Esophagus (tissue), 2 donors: ENCODE results near the gene ADD2. TPM values are rescaled to one million over a fixed set of nuclear protein-coding genes. Genes with fewer than 3 reads are reported as not detected.

Source experiments
- H3K27ac ChIP-seq, 2 donors: one replicate each; pipeline ENCODE4 v1.5.1; 2013; ENCODE audit warnings: low read depth in 2 of 2, mild to moderate bottlenecking in 2 of 2, inconsistent platforms in 1 of 2, low read length in 1 of 2, moderate library complexity in 1 of 2
- H3K27me3 ChIP-seq, 2 donors: one replicate each; pipeline ENCODE4 v1.6.1; 2013; ENCODE audit warnings: low read length in 2 of 2, control low read depth in 1 of 2, mild to moderate bottlenecking in 1 of 2; ENCODE audit not compliant: insufficient read depth in 2 of 2, control insufficient read depth in 1 of 2
- H3K36me3 ChIP-seq, 2 donors: one replicate each; pipeline ENCODE4 v1.6.1; 2013; ENCODE audit warnings: low read length in 1 of 2; ENCODE audit not compliant: control insufficient read depth in 2 of 2, insufficient read depth in 2 of 2
- H3K4me1 ChIP-seq, 2 donors: one replicate each; pipeline ENCODE4 v1.6.1; 2013; ENCODE audit warnings: low read length in 1 of 2; ENCODE audit not compliant: control insufficient read depth in 2 of 2, insufficient read depth in 2 of 2
- H3K4me3 ChIP-seq, 2 donors: one replicate each; pipeline ENCODE4 v1.5.1; 2013; ENCODE audit warnings: low read length in 2 of 2, mild to moderate bottlenecking in 2 of 2, low read depth in 1 of 2, moderate library complexity in 1 of 2
- H3K9me3 ChIP-seq, 2 donors: one replicate each; pipeline ENCODE4 v1.6.1; 2013; ENCODE audit warnings: mild to moderate bottlenecking in 2 of 2, low read depth in 1 of 2, low read length in 1 of 2, moderate library complexity in 1 of 2; ENCODE audit not compliant: control insufficient read depth in 2 of 2, insufficient read depth in 1 of 2
- WGBS, 2 donors: extraction: QIAGEN DNeasy Blood & Tissue Kit; methylation state at CpG; one replicate each; pipeline ENCODE4 v1.1.7; 2013; 5-methylcytosine and 5-hydroxymethylcytosine counted together
- polyA plus RNA-seq, 2 donors: library from polyadenylated mRNA; stranded (reverse); fragments of 200-250 nt; gene quantifications; one replicate each; pipeline ENCODE4 v1.2.3, GENCODE V29; 2013
- donor health status: healthy with polysubstance abuse.
- donor health status: Bipolar disorder and iron deficiency.

Gene ADD2
- polyA plus RNA-seq, 2 donors, result 0.09 to 0.12 TPM

DNA sequence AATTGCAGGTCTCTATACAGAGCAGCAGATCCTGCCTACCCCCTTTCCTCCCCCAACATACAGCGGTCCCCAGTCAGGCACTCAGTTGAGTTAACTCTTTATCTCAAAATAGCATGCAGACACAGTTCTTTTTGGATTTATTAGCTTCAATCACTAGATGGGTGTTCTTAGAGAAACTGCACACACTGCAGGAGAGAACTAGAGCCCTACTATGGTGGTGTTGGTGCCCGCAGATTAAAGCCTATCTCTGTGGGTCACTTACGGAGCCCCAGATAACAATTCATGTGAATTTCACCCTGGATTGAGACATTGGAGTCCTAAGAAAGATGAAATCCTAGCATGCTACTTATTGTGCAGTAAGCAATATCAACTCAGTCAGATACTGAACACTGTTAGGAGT, 11.9 kb downstream of the ADD2 start:
- no peaks in the 10 kb centered on the region for H3K4me1 ChIP-seq
- 87 to 96% methylated on average over 3 of the region's 3 CpGs for WGBS, 2 donors
- H3K36me3 ChIP-seq, result no peaks in the 10 kb centered on the region
- peaks cover under 1 to 2% of the 10 kb centered on the region in 2 donors for H3K27me3 ChIP-seq
- no peak overlapping the region for H3K4me3 ChIP-seq
- H3K27ac ChIP-seq, result no peak overlapping the region
- no peaks in the 10 kb centered on the region for H3K9me3 ChIP-seq

DNA sequence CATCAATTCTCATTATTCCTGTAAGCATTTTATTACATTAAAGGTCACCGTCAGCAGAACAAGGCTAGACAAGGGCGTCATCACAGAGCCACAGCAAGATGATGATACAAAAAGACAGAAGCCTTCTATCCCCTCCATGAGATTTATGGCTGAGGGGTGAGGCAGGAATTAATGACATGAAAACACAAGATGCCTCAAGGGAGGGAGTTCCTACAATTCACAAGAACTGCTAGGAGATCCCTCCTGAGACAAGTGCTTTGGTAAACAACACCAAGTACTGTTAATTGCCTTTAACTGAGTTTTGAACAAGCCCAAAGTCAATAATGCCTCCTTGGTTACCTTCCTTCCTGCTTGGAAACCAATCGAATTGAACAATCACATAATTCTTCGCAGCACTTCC, 14.1 kb downstream of the ADD2 start:
- peaks cover 2% of the 10 kb centered on the region in 2 donors for H3K27me3 ChIP-seq

DNA sequence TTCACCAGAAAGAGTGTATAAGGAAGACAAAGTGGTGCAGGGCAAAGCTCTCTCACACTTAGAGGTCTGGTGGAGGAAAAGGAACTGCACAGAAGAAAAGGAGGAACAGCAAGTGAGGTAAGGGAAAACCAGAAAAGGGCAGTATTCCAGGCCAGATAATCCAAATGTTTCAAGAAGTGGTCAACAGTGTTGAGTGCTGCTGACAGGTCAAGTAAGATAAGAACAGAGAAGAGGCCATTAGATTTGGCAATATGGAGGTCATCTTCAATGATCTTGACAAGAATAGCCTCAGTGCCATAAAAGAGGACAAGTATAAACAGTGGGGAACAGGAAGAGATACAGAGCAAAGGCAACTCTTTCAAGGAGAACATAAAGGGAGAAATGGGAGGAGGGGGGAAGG, 15.0 kb downstream of the ADD2 start:
- Histone ChIP-seq H3K27me3 (peaks cover 2% of the 10 kb centered on the region in 2 donors), H3K27ac (no peak overlapping the region), H3K9me3 (no peaks in the 10 kb centered on the region), H3K4me1 (no peaks in the 10 kb centered on the region), H3K36me3 (no peaks in the 10 kb centered on the region), H3K4me3 (no peak overlapping the region)

More for the DNA sequence above, 14.1 kb downstream of the ADD2 start:
- no peaks in the 10 kb centered on the region for H3K36me3 ChIP-seq
- H3K9me3 ChIP-seq, result no peaks in the 10 kb centered on the region
- H3K4me3 ChIP-seq, result no peak overlapping the region
- no peaks in the 10 kb centered on the region for H3K4me1 ChIP-seq
- no peak overlapping the region for H3K27ac ChIP-seq
- WGBS, 2 donors, result 66 to 74% methylated on average over 4 of the region's 4 CpGs

DNA sequence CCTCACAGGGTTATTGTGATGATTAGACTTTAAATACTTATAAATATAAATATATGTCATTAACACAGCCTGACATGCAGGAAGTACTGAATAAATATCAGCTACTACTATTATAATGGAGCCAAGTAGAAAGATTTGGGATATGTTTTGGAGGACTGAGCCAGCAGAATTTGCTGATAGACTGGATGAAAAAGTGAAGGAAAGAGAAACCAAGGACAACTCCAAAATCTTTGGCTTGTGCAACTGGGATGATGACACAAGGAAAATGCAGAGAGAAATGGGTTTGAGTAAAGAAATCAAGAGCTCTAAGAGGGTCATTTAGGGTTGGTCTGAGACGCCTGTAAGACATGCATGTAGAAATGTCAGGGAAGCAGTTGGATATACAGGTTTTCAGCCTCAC, 15.6 kb downstream of the ADD2 start:
- Histone ChIP-seq H3K4me3 (no peak overlapping the region), H3K27me3 (peaks cover 2% of the 10 kb centered on the region in 2 donors), H3K9me3 (peaks cover 0 to under 1% of the 10 kb centered on the region in 2 donors), H3K4me1 (no peaks in the 10 kb centered on the region), H3K27ac (no peak overlapping the region), H3K36me3 (no peaks in the 10 kb centered on the region)
- 60 to 83% methylated on average over 1 of the region's 1 CpG for WGBS, 2 donors

DNA sequence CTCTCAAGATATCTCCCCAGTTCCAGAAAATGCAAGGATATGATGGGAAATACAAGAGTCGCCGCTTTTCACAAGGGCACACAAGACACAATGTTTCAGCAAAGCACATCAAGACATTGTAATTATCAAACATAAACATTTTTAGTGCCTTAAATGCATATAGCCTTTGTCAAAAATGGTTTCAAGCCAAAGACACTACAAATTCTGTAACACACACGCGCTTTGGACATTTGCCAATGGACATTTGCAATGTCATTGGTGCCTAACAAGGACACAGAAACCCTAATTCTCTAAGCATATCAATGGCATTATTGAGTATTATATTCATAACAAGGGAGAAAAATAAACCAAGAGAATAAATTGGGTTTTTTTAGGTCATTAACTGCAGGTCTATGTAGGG, 16.1 kb downstream of the ADD2 start:
- Histone ChIP-seq H3K9me3 (peaks cover 0 to 4% of the 10 kb centered on the region in 2 donors), H3K27me3 (peaks cover 2% of the 10 kb centered on the region in 2 donors), H3K36me3 (no peaks in the 10 kb centered on the region), H3K4me3 (no peak overlapping the region), H3K4me1 (no peaks in the 10 kb centered on the region), H3K27ac (no peak overlapping the region)
- WGBS, 2 donors, result 50 to 77% methylated on average over 4 of the region's 4 CpGs

DNA sequence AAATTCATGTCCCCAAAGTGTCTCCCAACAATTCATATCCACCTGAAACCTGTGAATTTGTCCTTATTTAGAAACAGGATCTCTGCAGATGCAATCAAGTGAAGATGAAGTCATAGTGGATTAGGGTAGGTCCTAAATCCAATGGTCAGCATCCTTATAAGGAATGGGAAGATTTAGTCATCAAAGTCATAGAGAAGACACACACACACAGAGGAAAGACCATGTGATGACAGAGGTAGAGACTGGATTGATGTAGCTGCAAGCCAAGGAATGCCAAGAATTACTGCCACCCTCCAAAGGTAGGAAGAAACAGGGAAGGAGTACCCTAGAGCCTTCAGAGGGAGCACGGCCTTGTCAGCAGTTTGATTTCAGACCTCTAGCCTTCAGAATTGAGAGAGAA, 17.7 kb downstream of the ADD2 start:
- 75 to 83% methylated on average over 1 of the region's 1 CpG for WGBS, 2 donors
- no peaks in the 10 kb centered on the region for H3K4me1 ChIP-seq
- H3K27ac ChIP-seq, result no peak overlapping the region
- peaks cover 2% of the 10 kb centered on the region in 2 donors for H3K27me3 ChIP-seq
- H3K9me3 ChIP-seq, result peaks cover 0 to 4% of the 10 kb centered on the region in 2 donors
- H3K4me3 ChIP-seq, result no peak overlapping the region
- H3K36me3 ChIP-seq, result no peaks in the 10 kb centered on the region

DNA sequence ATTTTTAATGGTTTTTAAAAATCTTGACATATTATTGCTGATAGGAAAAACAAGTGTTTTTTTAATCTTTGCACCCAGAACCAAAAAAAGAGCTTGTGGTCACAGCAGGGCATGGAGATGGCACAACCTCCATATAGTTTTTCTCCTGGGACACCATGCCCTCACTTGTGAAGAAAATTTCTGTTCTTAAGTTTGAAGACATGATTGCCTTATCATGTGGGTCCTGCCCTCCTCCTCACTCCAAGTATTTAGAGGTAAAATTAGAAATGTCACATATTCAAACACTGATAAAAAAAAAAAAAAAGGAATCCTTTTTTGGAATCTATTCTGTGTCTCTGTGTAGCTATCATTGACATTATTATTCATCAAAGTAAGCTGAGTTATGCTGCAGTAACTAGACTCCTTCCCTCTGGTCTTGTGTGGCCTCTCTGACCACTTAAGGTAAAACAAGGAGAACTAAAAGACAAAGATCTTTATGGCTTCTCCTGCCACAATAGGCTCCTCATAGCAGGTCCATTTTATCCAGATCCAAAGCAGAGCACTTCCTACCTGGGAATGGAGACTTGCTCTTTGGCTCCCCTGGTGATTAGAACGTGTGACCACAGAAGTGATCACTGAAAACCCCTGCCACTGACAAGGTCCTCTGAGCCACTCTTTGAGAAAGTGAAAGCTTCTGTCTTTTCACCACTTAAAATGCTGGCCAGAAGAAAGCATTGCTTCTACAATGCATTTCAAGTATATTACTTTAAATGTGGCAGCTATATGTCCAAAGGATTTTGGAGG, 19.8 kb downstream of the ADD2 start:
- Histone ChIP-seq H3K4me3 (no peak overlapping the region), H3K27ac (no peak overlapping the region), H3K27me3 (peaks cover 0 to 2% of the 10 kb centered on the region in 2 donors), H3K4me1 (no peaks in the 10 kb centered on the region), H3K36me3 (no peaks in the 10 kb centered on the region), H3K9me3 (peaks cover 0 to 4% of the 10 kb centered on the region in 2 donors)
- 37 to 40% methylated on average over 1 of the region's 1 CpG for WGBS, 2 donors

DNA sequence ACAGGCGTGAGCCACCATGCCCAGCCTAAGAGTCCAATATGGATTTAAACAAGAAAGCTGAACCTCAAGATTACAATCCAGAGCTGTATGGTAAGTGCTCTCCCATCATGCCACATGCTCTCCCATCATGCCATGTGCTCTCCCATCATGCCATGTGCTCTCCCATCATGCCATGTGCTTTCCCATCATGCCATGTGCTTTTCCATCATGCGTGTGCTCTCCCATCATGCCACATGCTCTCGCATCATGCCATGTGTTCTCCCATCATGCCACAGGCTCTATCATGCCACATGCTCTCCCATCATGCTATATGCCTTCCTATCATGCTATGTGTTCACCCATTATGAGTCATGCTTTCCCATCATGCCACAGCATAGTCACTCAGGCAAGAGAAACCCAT, 20.7 kb downstream of the ADD2 start:
- WGBS, 2 donors, result 94 to 97% methylated on average over 3 of the region's 3 CpGs
- no peak overlapping the region for H3K4me3 ChIP-seq
- H3K36me3 ChIP-seq, result no peaks in the 10 kb centered on the region
- H3K4me1 ChIP-seq, result no peaks in the 10 kb centered on the region
- no peak overlapping the region for H3K27ac ChIP-seq
- H3K9me3 ChIP-seq, result peaks cover 0 to 4% of the 10 kb centered on the region in 2 donors
- peaks cover 0 to 2% of the 10 kb centered on the region in 2 donors for H3K27me3 ChIP-seq

DNA sequence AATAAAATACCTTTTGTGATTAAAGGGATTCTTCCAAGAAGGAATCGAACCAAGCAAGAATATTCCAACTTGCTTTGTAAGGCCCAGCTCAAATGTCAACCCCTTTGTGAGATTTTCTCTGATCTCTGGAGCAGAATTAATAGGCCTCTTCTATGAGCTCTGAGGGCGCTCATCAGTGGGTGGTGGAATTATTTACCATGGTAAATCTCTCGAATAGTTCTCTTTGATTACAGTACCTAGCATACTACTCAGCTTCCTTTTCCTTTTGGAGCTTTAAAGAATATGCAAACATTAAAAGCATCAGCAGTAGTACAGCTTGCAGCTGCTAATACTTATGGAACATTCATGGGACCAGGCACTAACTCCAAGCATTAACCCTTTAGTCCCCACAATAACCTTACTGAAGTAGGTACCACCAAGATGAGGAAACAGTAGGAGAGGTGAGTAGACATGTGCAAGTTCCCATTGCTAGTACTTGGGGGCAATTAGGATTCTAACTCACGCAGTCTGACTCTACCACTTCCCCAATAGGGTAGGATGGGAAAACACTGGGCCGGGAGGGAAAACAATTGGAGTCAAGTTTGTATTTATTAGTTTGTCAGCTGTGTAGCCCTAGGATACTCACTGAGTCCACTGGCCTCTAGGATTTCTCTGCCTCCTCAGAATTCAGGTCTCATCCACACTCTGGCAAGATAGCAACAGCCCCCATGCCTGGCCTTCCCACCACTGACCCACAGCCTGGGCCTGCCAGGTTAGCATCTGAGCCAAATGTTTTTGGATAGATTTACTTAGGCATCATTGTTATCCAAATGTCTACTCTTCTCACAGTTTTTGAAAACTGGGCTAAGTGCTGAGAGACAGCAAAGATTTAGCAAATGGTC, 21.7 kb downstream of the ADD2 start:
- Histone ChIP-seq H3K27ac (no peak overlapping the region), H3K9me3 (peaks cover 0 to 4% of the 10 kb centered on the region in 2 donors), H3K27me3 (peaks cover 0 to 2% of the 10 kb centered on the region in 2 donors), H3K36me3 (no peaks in the 10 kb centered on the region), H3K4me1 (no peaks in the 10 kb centered on the region), H3K4me3 (no peak overlapping the region)
- 50 to 57% methylated on average over 5 of the region's 5 CpGs for WGBS, 2 donors
